ENCODE results near the gene STAC. TPM values are rescaled to one million over a fixed set of nuclear protein-coding genes. Genes with fewer than 3 reads are reported as not detected.

Gene STAC
- total RNA-seq, 1 donor: 3.3 TPM

DNA sequence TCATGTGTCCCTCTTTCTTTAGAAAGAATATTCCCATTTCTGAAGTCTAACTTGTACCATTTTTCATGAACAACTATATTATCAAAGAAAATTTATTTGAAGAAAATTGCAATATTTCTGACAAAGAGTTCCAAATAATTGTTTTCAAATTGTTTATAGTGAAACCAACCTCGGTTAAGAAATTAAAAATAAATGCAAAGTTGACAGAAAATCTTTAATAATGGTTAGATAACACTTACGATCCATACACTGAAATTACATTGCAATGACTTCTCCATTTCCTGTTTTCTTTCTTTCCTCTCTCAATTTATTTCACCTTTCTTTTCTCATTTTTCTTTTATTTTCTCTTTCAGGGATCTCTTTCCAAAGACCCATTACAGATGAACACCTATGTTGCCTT, 125.1 kb downstream of the STAC start:
- Histone ChIP-seq H3K9me3 (ENCODE audit: low read depth, low read length) (no peaks in the 10 kb centered on the region), H3K4me3 (ENCODE audit: insufficient read depth, low read length) (no peak overlapping the region), H3K4me2 (ENCODE audit: insufficient read depth, low read length) (no peak overlapping the region), H3K27me3 (ENCODE audit: insufficient read depth, low read length) (no peaks in the 10 kb centered on the region), H3K79me2 (ENCODE audit: insufficient read depth, low read length) (no peaks in the 10 kb centered on the region), H4K20me1 (ENCODE audit: insufficient read depth, low read length) (no peaks in the 10 kb centered on the region), H3K36me3 (ENCODE audit: insufficient read depth, low read length) (no peaks in the 10 kb centered on the region), H3K4me1 (ENCODE audit: insufficient read depth, low read length) (no peaks in the 10 kb centered on the region), H3K27ac (ENCODE audit: low read depth, low read length) (no peak overlapping the region), H2AFZ (ENCODE audit: low read length) (no peak overlapping the region)
- TF ChIP-seq, protein P1, sequence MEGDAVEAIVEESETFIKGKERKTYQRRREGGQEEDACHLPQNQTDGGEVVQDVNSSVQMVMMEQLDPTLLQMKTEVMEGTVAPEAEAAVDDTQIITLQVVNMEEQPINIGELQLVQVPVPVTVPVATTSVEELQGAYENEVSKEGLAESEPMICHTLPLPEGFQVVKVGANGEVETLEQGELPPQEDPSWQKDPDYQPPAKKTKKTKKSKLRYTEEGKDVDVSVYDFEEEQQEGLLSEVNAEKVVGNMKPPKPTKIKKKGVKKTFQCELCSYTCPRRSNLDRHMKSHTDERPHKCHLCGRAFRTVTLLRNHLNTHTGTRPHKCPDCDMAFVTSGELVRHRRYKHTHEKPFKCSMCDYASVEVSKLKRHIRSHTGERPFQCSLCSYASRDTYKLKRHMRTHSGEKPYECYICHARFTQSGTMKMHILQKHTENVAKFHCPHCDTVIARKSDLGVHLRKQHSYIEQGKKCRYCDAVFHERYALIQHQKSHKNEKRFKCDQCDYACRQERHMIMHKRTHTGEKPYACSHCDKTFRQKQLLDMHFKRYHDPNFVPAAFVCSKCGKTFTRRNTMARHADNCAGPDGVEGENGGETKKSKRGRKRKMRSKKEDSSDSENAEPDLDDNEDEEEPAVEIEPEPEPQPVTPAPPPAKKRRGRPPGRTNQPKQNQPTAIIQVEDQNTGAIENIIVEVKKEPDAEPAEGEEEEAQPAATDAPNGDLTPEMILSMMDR (IDR thresholded peaks at IDR 0.05; ENCODE audit: extremely low read depth, low read depth, low read length): no peak
- no peak for DNase-seq (ENCODE audit: insufficient read length, low spot score, missing footprints)

DNA sequence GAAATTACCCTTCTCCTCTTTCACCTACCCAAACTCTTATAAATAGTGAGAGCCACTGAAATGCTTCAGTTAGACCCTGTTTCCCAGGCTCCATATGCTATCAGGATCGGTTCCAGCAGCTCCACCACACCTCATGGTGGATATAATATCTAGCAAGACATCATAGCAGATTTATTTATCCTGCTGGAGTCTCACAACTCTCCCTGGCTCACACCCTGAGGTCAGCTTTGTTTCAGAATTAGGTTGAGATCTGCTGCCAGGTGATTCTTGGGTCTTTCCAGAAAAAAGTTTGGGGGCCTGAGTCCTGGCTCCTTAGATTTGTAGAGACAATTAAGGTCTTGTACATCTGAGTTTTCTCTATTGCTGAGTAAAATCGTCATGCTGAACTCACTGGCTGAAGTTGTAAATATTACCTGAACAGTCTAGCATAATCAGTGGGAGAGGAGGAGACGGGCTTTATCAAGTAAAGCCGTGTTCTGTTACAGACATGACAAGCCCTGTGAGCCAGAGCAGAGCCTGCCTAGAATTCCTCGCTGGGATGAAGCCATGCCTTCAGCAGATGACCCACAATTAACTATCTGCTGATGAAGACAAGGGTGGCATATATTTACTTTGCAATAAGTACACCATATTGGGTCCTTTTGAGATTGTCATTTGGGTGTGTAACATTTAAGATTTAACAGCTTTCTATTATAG, 131.6 kb downstream of the STAC start:
- Histone ChIP-seq H3K27me3 (ENCODE audit: insufficient read depth, low read length) (no peaks in the 10 kb centered on the region), H3K4me1 (ENCODE audit: insufficient read depth, low read length) (no peaks in the 10 kb centered on the region), H3K36me3 (ENCODE audit: insufficient read depth, low read length) (no peaks in the 10 kb centered on the region), H3K4me2 (ENCODE audit: insufficient read depth, low read length) (no peak overlapping the region), H3K79me2 (ENCODE audit: insufficient read depth, low read length) (no peaks in the 10 kb centered on the region), H3K9me3 (ENCODE audit: low read depth, low read length) (no peaks in the 10 kb centered on the region), H3K4me3 (ENCODE audit: insufficient read depth, low read length) (no peak overlapping the region), H2AFZ (ENCODE audit: low read length) (no peak overlapping the region), H4K20me1 (ENCODE audit: insufficient read depth, low read length) (no peaks in the 10 kb centered on the region), H3K27ac (ENCODE audit: low read depth, low read length) (no peak overlapping the region)
- TF ChIP-seq, protein P1 (IDR thresholded peaks at IDR 0.05; ENCODE audit: extremely low read depth, low read depth, low read length): no peak
- DNase-seq (ENCODE audit: insufficient read length, low spot score, missing footprints): no peak

DNA sequence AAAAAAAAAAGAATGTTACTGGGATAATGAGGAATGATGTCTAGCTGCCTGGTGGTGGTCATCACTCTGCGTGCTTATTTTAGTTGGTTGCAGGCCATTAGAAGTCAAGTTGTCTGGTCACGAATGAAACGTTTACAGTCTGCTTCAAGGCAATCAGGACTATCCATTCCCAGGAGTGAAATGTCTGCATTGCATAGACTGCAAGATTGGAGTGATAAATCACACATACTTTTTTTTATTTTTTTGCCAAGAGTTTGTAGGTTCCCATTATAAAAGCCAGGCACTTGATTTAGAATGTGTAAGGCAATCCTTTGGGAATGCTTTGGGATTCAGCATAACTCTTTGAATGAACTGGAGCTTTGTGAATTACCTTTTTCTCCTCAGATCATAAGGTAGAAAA, 132.3 kb downstream of the STAC start:
- H3K4me3 ChIP-seq (ENCODE audit: insufficient read depth, low read length): no peak overlapping the region
- H2AFZ ChIP-seq (ENCODE audit: low read length): no peak overlapping the region
- TF ChIP-seq, protein P1 (IDR thresholded peaks at IDR 0.05; ENCODE audit: extremely low read depth, low read depth, low read length): no peak
- H3K79me2 ChIP-seq (ENCODE audit: insufficient read depth, low read length): no peaks in the 10 kb centered on the region
- no peak for DNase-seq (ENCODE audit: insufficient read length, low spot score, missing footprints)
- H3K27me3 ChIP-seq (ENCODE audit: insufficient read depth, low read length): no peaks in the 10 kb centered on the region
- H3K36me3 ChIP-seq (ENCODE audit: insufficient read depth, low read length): no peaks in the 10 kb centered on the region
- H3K4me1 ChIP-seq (ENCODE audit: insufficient read depth, low read length): no peaks in the 10 kb centered on the region
- H4K20me1 ChIP-seq (ENCODE audit: insufficient read depth, low read length): no peaks in the 10 kb centered on the region
- H3K4me2 ChIP-seq (ENCODE audit: insufficient read depth, low read length): no peak overlapping the region
- H3K9me3 ChIP-seq (ENCODE audit: low read depth, low read length): no peaks in the 10 kb centered on the region
- no peak overlapping the region for H3K27ac ChIP-seq (ENCODE audit: low read depth, low read length)

DNA sequence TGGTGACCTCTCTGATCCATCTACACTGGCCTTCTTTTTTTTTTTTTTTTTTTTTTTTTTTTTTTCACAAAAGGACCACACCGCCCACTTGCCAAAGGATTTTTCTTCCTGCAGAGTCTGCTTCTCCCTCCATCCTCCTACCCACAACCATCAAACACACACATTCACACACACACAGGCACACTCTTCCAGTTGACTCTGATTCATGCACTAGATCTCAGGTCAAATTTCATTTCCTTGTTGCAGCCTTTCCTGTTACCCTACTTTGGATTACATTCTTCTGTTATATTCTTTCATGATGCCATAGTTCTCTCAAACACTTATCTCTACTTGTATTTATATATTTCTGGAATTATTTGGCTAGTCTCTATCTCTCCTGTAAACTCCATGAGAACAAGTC, 133.9 kb downstream of the STAC start:
- Histone ChIP-seq H3K36me3 (ENCODE audit: insufficient read depth, low read length) (no peaks in the 10 kb centered on the region), H3K27me3 (ENCODE audit: insufficient read depth, low read length) (no peaks in the 10 kb centered on the region), H2AFZ (ENCODE audit: low read length) (no peak overlapping the region)

More for the DNA sequence above, 133.9 kb downstream of the STAC start:
- Histone ChIP-seq H3K9me3 (ENCODE audit: low read depth, low read length) (no peaks in the 10 kb centered on the region), H3K4me3 (ENCODE audit: insufficient read depth, low read length) (no peak overlapping the region), H3K4me2 (ENCODE audit: insufficient read depth, low read length) (no peak overlapping the region), H3K4me1 (ENCODE audit: insufficient read depth, low read length) (no peaks in the 10 kb centered on the region), H4K20me1 (ENCODE audit: insufficient read depth, low read length) (no peaks in the 10 kb centered on the region), H3K79me2 (ENCODE audit: insufficient read depth, low read length) (no peaks in the 10 kb centered on the region), H3K27ac (ENCODE audit: low read depth, low read length) (no peak overlapping the region)
- TF ChIP-seq, protein P1 (IDR thresholded peaks at IDR 0.05; ENCODE audit: extremely low read depth, low read depth, low read length): no peak
- DNase-seq (ENCODE audit: insufficient read length, low spot score, missing footprints): no peak
